ENCODE measurements around the gene ACVR2B. TPM values are rescaled to one million over a fixed set of nuclear protein-coding genes. Genes with fewer than 3 reads are reported as not detected.

Gene ACVR2B
- total RNA-seq, 1 experiment from 2014 or later = 2.8 TPM

- no TSS peak for BruUV-seq (replicated peaks)
- Histone ChIP-seq H3K4me3 (ENCODE audit: low read depth in 2 of 2, low read length in 2 of 2) (no peak overlapping the region), H3K4me1 (ENCODE audit: control insufficient read depth, insufficient read depth, low read length) (peaks cover 5% of the 10 kb centered on the region; the same call in 1 of the 2 replicates), H3K36me3 (ENCODE audit: control insufficient read depth, insufficient read depth, low read length) (no peaks in the 10 kb centered on the region), H3K27me3 (ENCODE audit: control insufficient read depth, insufficient read depth, low read length) (no peaks in the 10 kb centered on the region), H3K9me3 (ENCODE audit: control insufficient read depth, insufficient read depth, low read depth, low read length) (no peaks in the 10 kb centered on the region), H3K27ac (ENCODE audit: low read length) (no peak overlapping the region)
- POLR2A ChIA-PET = no interaction called here
- no peak for ATAC-seq
- no peak for DNase-seq (ENCODE audit: low read depth, low spot score)
- in situ Hi-C loops (cut with HindIII; ENCODE audit: low pct_unique_long_range_greater_than_20kb, low sequenced_read_pairs) (loop anchor here (25.0 kb wide), 1 partner anchor 161 kb away; no protein-coding TSS in a partner anchor), intact Hi-C loops (cut with micrococcal nuclease; ENCODE audit: unreplicated experiment) (loop anchor here (10.0 kb wide), 1 partner anchor 344 kb away; no protein-coding TSS in a partner anchor)
- CTCF ChIA-PET = no interaction called here
- no peak for TF ChIP-seq REST (IDR thresholded peaks at IDR 0.05; ENCODE audit: insufficient read depth in 1 of 2, low read depth in 2 of 2, low read length in 1 of 2)
- no peak for TF ChIP-seq CTCF (IDR thresholded peaks at IDR 0.05)
- TF ChIP-seq TCF7L2 (IDR thresholded peaks at IDR 0.05; ENCODE audit: low read depth, low read length) = no peak
- no peak for TF ChIP-seq SIN3A (IDR thresholded peaks at IDR 0.05; ENCODE audit: borderline replicate concordance, insufficient read depth, low read depth, low read length)
- no peak for TF ChIP-seq POLR2AphosphoS5 (IDR thresholded peaks at IDR 0.05; ENCODE audit: low read depth, low read length)
These were observed 47.2 kb downstream of the ACVR2B start for GRCh38 chr3:38500688-38501417.

- TF ChIP-seq POLR2AphosphoS5 (IDR thresholded peaks at IDR 0.05; ENCODE audit: low read depth, low read length) (no peak), CTCF (IDR thresholded peaks at IDR 0.05) (no peak), REST (IDR thresholded peaks at IDR 0.05; ENCODE audit: insufficient read depth in 1 of 2, low read depth in 2 of 2, low read length in 1 of 2) (no peak), TCF7L2 (IDR thresholded peaks at IDR 0.05; ENCODE audit: low read depth, low read length) (no peak), SIN3A (IDR thresholded peaks at IDR 0.05; ENCODE audit: borderline replicate concordance, insufficient read depth, low read depth, low read length) (no peak)
- CTCF ChIA-PET = no interaction called here
These were observed 53.4 kb downstream of the ACVR2B start for GRCh38 chr3:38507120-38507519.

More at GRCh38 chr3:38507120-38507519, 53.4 kb downstream of the ACVR2B start:
- POLR2A ChIA-PET = no interaction called here
- Histone ChIP-seq H3K9me3 (ENCODE audit: control insufficient read depth, insufficient read depth, low read depth, low read length) (no peaks in the 10 kb centered on the region), H3K4me1 (ENCODE audit: control insufficient read depth, insufficient read depth, low read length) (no peaks in the 10 kb centered on the region), H3K36me3 (ENCODE audit: control insufficient read depth, insufficient read depth, low read length) (peaks cover 3% of the 10 kb centered on the region; the same call in 1 of the 2 replicates), H3K27me3 (ENCODE audit: control insufficient read depth, insufficient read depth, low read length) (no peaks in the 10 kb centered on the region), H3K4me3 (ENCODE audit: low read depth in 2 of 2, low read length in 2 of 2) (no peak overlapping the region), H3K27ac (ENCODE audit: low read length) (no peak overlapping the region)
- DNase-seq (ENCODE audit: low read depth, low spot score) (no peak), ATAC-seq (no peak)
- in situ Hi-C loops (cut with HindIII; ENCODE audit: low pct_unique_long_range_greater_than_20kb, low sequenced_read_pairs) (loop anchor here (25.0 kb wide), 1 partner anchor 155 kb away; no protein-coding TSS in a partner anchor), intact Hi-C loops (cut with micrococcal nuclease; ENCODE audit: unreplicated experiment) (loop anchor here (10.0 kb wide), 1 partner anchor 338 kb away; no protein-coding TSS in a partner anchor)
- no TSS peak for BruUV-seq (replicated peaks)
